DMS 273 (cell line): ENCODE measurements around the gene PLCB1.

ENCODE experiments used
- DNase-seq: peaks from one replicate; lab custom pipeline; 2025; ENCODE audit not compliant: unreplicated experiment; lab: John Stamatoyannopoulos, UW

The PLCB1 gene

DNA sequence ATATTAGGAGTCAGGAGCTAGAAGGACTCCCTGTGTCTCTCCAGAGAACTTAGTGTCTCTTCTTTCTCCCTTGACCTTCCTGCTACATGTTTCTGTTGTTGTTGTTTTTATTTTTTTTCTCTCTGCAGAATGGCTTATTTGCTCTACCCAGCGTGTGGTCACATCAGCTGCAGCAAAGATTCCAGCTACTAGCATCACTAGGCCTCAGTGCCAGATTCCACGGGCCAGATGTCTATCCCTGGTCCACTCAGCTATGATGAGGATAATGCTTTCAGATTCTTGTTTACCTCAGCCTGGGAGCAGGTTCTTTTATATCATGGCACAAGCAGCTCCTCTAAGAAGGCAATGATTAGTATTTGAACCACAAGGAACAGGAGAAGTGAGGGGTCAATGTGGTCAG, 110.0 kb downstream of the PLCB1 start:
- DNase-seq, result no peak

DNA sequence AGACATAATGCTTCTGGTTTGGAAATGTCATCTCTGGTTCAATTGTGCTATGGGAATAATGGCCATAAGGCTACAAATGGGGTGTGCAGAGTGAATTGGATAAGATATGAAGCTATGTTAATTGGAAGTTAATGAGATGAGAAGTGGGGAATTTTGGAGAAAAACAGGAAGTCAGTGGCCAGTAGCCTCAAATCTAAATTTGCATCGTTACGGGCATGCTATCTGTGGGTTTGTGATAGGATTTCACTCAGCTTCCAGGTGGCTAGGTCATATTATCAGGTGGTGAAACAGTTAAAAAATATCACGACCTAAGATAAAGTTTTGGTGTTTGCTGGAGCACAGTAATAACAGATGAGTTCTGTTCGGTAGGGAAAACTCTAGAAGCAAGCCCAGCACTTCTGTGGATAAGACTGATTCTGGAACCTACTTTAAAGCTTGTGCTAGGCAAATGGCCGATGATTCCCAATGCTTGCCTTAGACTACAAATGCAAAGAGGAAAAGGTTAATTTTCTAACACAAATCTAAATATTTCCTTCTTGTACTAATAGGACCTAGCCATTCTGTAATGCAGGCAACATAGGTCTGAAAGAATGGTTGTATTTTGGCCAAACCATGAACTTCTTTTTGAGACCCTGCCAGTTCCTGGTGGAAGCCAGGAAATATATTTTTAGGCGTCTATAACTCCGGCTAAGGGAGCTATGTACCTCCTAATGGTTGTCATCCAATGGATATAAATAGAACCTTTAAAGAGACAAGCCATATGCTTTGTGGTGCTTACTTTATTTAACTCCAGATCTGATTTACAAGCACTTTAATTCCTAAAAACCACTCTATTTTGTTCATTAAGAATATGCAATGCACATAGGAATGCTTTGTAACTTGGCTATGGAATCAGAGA, 111.0 kb downstream of the PLCB1 start:
- DNase-seq, result peak; percentile 11

DNA sequence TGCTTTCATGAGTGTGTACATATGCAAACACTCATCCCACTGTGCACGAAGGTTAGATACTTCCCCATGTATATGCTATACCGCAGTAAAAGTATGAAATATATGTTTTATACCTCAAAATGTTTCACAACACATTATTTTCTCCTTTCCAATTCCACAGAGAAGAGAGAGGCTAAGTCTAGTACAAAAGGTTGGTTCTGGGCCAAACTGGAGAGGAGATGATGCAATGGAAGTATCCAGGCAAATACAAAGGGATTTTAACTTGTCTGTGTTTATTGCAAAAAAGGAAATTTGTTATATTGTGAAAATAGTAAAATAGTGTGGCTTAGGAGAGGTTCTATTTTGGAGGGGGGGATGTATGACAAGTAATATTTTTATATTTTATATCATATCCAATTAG, 112.6 kb downstream of the PLCB1 start:
- peak; percentile 16 for DNase-seq

DNA sequence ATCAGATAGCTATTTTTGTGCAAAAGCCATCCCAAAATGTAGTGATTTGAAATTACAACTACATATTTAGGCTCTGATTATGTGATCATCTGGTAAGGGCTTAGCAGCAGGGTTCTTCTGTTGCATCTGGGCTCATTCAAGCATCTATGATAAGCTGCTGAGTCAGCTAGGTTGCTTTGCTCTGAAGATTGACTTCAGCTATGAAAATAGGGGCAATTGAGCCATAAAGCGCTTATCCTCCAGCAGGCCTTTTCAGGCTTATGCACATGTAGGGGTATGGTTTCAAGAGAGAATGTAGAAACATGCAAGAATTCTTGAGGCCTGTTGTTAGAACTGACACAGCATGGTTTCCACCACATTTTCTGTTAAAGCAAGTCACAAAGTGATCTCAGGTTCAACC, 114.1 kb downstream of the PLCB1 start:
- DNase-seq, result no peak

DNA sequence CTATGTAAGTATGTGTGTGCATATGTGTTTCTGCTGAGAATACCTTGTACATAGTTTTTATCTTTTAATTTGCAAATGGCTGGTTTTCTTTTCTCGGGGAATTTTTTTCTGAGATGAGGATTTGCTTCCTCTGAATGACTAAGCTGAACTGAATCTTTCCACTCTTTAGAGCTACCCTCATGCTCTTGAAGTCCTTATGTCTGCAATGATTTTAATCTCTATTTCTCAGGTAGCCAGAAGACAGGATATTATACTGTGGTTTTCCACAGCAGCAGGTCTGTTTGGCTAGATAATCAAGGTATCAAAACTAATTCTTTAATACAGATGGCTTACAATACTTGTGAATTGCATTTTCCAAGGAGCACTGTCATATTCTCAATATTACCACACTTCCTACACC, 114.7 kb downstream of the PLCB1 start:
- DNase-seq, result no peak

DNA sequence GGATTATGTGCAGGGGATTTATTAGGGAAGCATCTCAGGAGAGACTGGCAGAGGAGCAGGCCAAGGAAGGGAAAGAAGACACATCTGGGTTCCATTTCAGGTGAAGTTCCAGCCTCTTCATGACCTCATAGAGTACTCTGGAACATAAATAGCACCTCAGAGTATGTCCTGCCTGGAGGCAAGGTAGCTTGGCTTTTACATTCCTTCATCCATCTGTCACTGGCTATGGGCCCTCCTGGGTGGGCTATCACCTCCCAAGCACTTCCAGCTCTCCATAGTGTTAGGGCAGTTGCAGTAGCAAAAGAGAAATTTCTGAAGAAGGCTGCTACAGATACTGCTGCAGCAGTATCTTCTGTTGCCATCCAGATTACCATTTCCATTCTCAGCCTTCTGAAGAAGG, 116.0 kb downstream of the PLCB1 start:
- DNase-seq, result no peak

DNA sequence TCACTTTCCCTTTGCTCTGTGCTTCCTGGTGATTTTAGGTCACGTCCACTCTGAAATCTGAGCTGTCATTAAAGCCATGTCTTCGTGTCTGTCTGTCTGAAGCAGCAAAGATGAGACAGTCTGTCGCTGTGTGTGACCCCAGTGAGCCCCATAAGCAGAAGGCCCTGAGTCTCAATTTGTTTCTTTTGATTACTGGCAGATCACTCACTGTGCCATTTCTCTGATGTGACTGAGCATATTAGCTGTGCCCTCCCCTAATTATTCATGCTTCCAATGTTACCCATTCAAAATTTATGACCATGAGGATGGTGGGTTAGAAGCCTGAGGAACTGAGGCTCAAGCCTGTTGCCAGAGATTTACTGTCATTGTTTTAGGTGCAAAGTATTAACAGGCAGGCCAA, 117.6 kb downstream of the PLCB1 start:
- no peak for DNase-seq

DNA sequence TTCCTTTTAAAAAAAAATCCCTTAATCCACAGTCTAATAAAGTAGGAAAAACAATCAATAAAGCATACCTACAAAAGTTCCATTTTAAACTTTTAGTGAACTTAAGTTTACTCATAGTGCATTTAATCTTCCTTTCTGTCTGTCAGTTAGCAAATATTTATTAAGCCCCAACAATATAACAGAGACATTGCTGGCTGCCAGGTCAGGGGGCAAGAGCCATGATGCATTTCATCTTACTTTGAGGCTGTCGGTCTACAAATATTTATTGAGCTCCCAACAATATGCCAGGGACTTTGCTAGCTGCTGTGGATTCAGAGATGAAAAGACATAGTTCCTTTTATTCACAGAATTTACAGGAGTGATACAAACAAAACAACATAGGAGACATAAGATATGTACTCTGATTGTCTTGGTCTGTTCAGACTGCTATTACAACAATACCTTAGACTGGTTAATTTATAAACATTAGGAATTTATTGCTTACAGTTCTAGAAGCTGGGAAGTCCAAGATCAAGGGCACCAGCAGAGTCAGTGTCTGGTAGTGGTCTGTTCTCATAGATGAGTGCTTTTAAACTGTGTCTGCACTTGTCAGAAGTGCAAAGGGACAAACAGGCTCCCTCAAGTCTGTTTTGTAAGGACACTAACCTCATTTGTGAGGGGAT, 118.6 kb downstream of the PLCB1 start:
- DNase-seq, result no peak

DNA sequence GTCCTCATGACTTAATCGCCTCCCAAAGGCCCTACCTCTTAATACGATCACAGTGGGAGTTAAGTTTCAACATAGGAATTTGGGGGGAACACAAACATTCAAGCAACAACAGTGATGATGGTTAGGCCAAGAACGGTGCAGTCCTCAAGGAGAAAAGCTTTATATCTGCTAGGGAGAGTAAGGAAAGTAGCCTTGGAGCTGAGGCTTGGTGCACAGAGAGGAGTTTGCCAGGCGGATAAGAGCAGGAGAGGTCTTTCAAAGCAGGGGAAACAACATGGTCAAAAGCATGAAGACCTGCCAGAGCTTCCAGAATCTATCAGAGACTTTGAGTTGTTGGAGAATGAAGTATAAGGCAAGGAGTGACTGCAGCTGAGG, 119.1 kb downstream of the PLCB1 start:
- no peak for DNase-seq

DNA sequence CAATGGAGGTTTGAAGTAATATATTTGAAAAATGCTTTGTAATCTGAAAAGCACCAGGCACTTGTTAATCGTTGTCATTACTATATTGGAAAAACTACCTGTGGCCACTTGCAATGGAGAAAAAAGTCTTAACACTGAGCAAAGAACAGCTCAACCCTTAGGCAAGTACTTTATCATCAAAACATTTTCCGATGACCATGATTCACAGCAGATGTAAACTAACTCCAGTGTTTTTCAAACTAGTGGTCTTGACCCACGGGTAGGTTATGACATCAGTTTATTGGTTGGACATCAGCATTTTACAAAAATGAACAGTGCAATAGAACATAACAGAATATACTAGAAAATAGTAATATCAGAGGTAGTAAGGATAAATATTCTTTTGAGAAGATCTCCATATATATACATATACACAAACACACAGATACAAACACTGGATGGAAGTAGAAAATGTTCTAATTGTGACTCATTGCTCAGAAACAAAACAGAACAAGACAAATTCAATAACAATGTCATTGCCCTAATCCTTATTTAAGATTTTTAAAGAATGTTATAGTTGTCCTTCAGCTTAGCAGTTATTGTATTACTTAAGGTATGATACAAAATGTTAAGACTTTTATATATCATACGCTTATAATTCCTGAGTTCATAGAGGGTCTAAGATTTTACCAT, 123.0 kb downstream of the PLCB1 start:
- DNase-seq, result no peak

DNA sequence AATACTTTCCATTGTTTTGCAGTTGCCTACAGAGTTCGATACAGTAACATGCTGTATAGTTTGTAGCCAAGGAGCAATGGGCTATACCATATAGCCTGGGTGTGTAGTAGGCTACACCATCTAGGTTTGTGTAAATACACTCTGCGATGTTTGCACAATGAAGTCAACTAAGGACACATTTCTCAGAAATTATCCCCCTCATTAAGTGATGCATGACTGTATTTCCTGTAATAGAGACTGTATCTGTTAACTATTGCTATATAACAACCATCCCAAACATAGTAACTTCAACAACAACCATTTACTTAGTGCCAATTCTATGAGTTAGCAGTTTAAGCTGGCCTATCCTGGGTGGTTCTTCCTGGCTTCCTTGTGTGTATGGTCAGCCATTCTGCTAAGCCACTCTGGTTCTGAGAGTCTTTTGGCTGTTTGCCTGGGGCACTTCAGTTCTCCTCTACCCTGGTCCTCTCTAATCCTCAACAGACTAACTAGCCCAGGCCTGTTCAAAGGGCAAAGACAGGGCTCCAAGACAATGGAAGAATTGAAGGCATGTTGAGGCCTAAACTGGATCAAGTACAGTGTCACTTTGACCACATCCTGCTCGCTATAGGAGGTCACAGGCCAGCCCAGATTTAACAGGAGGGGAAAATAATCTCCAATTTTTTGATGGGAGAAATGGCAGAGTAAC, 124.0 kb downstream of the PLCB1 start:
- no peak for DNase-seq

DNA sequence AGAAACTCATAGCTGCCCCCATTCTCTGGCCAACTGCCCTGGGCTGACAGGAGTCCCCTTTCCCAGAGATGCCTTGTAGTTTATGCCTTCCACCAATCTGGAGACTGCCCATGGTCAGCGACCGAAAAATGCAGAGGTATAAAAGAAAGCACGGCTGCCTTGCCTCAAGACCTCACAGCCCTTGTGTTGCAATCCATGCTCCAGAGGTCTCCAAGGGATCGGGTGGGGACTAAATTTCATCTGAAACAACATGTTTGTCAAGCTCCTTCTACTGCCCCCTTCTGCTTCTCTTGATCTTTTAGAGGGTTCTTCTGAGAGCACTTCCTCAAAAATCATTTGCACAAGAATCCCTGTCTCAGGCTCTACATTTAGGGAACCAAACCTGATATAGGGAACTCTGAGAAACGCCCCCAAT, 128.8 kb downstream of the PLCB1 start:
- DNase-seq, result no peak

DNA sequence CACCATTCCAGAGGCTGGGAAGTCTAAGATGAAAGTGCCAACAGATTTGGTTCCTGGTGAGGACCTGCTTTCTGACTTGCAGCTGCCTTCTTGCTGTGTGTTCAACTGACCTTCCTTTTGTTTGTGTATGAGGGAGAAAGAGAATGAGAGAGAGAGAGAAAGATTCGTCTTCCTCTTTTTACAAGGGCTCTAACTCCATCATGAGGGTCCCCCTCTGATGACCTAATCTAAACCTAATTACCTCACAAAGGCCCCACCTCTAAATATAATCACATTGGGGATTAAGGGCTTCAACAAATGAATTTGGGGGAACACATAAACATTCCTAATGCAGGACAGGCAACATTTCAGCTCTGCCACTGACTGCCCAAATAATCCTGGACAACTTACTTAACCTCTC, 130.7 kb downstream of the PLCB1 start:
- DNase-seq, result no peak

DNA sequence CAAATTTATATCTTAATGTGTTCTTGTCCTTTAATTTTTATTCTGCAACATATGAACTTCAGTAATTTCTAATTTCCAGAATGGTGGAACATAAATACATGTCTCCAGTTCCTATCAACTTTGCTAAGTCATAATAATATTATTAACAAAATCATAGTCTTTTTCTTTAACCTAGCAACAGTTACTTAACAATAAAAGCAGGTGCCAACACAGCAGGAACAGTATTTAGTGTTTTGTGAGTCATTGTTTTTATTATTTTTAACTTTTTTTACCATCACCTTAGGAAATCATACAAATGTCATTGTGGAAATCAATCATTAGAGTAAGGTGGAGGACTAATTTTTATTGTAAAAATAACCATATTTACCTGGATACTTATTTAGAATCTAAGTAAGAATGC, 133.5 kb downstream of the PLCB1 start:
- no peak for DNase-seq

DNA sequence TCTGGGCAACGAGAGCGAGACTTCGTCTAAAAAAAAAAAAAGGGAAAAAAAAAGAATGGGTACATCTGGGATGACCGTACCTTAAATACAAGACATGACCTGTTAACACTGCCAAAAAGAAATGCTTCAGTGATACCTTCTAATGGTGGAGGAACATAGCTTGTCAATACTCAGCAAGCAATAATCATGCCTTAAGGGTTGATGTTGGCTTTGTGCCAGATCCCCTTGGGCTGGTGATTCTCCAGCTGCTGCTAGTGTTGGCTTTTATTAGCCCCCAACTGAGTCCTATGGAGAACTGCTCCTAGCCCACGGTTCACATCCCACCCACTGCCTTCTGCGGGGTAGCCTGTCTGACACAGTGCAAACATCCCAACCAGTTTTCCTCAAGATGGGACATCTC, 134.9 kb downstream of the PLCB1 start:
- peak; percentile 39 for DNase-seq

DNA sequence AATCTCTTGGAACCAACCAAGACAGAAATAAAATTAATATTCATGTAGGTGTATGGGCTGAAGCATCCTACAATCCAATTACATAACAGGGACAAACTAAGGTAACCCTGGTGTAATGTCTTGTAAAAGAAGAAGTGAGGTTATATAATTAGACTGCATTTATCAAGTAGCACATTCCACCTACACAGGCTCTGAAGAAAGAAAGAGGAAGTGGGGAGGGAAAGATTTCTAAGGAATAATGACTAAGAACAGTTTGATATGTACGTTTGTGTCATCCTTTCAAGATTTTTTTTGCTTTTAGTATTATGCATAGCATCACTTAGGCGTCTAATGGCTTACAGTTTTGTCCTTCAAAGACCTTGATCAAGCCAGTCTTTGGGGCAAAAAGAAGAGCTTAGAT, 139.7 kb downstream of the PLCB1 start:
- no peak for DNase-seq

DNA sequence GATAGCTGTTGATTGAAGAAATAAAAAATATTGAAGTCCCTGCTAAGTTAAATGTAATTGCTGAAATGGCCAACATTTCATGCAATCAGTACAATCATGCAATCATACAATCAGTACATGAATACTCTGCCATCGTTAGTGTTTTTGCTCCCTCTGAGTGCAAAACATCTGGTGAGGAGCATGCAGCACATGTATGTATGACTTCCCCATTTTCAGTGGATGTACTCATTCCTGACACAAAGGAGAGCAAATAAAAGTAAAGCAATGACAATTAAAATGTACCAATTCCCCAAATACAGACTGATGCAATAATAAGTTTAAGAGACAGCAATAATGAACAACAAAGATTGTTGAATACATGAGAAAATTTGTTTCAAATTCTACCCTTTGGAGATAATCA, 140.7 kb downstream of the PLCB1 start:
- no peak for DNase-seq

DNA sequence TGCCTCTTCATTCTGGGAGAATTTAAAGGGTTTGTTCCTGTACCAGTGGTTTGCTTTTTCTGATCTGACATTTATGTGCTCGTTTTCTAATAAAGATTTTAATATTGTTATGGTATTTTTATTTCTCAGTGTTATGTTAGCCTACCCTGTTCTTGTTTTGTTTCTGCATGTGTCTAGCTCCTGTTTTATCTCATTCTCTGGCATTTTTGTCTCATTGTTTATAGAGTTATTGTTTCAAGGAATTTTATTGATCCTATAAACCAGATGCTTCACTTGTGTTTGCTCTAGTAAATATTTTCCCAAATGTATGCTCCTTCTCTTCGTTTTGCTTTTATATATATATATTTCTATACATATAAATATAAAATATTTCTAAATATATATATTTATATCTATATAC, 152.8 kb downstream of the PLCB1 start:
- no peak for DNase-seq

DNA sequence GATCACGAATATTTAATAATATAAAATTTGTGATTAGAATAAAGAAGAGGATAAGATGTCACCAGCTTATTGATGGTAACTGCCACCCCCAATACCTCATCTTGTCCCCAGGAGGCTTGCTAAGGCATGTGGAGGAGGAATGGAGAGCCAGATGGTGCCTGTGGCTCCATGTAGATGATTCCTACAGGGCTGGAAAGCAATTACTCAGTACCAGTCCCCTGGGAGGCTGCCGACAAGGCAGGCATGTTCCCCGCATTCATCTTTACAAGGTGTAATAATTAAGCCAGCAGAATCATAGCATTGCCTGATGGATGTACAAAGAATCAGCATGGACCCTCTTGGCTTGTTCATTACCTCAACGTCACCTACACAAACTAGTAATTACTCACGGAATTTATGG, 155.3 kb downstream of the PLCB1 start:
- DNase-seq, result peak; percentile 95

DNA sequence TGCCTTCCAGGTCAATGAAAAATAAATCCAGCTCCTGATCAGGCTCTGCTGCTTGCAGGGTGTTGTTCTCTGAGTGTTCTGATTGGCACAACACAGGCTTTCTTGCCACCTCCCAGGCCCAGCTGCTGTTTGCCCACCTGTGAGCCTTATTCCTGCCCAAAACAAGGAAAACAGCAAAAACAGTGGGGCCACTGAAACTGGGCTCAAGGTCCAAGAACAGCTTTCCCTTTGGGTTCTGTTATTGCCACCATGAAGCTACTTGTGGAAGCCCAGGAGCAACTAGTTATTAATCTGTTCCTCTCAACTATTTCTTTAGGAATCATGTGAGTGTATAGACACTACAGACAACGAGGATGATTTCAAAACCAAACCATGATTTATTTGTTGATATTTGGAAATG, 159.1 kb downstream of the PLCB1 start:
- DNase-seq, result no peak

DNA sequence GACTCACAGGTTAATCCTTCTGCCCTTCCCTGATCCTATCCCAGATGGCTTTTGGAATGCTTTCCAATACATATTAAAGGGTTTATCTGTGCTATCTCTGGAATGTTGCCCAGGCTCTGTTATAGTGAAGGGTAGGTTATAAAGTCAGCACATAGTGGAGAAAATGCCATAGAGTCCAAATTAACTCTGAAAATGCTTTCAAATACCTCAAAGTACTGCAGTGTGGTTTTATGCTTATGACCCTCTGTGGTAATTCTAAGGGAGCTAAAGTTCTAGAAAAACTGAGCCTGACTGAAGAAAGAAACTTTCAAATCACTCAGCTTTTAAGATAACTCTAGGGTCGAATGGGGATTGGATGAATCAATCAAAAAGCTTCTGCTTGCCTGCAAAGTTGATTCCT, 159.8 kb downstream of the PLCB1 start:
- peak; percentile 45 for DNase-seq

DNA sequence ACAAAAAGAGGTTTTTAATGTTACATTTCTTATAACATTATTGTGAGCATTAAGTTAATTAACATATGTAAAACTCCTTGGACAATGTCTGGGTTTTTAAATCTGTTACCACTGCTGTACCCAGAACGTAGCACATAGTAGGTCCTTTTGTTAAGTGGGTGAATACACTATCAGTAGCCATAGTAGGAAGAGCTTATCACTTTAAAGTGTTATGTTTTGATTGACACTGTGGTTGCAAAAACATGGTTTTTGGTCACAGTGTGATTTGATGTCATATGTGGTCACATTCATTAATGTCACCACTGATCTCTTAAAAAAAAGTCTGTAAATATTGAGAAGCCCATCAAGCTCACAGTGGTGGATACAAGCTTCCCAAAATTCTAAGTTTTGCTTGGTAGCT, 160.7 kb downstream of the PLCB1 start:
- no peak for DNase-seq
